ENCODE results near the gene PLA2G5.

Gene PLA2G5

DNA sequence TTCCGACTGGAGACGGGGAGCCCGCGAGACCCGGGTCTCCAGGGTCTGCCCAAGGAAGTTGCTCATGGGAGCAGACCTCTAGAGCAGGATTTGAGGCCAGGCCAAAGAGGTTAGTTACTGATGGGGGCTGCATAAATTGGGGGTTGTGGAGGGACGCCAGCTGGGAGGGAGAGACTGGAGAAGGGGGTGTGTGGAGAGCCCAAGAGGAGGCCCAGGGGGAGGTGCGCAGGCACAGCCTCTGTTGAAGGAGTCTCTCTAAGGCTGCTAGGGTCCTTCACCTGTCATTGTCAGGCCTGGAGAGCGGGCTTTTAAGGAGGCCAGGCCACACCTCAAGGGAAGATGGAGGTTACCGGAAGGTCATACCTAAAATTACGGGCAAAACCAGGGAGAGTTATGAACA lies 363 bp downstream of the PLA2G5 start:
- no peak for DNase-seq

DNA sequence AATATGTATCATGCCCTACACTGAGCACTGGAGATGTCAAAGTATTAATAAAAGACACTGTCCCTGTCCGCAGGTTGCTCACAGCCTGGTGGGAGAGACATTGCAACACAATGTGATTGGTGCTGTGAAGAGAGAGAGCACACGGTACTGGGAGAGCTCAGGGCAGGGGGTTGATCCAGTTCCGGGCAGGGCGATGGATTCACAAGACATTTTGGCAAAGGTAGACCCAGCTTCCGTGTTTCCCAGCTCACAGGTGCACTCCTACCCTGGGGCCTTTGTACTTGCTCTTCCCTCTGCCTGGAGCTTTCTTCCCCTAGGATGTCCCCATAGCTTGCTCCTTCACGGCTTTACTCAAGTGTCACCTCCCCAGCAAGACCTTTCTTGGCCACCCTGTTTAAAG lies 1.4 kb downstream of the PLA2G5 start:
- no peak for DNase-seq

DNA sequence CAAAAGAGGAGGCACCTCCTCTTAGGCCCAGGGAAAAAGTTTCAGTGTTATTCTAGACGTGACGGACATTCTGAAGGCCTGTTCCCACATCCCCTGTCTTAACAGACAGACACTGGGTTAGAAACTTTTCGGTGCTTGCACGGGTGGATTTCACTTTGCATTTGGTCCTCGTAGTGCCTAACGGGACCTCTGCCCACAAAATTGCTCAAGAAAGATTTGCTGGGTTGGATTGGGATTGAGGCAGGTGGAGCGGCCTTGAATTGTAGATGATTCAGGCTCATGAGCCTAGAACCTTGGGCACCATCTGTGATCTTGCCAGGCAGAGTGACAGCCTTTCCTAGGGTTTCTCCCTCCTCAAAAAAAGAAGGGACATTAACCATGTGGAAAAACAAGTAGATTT lies 2.8 kb downstream of the PLA2G5 start:
- no peak for DNase-seq

DNA sequence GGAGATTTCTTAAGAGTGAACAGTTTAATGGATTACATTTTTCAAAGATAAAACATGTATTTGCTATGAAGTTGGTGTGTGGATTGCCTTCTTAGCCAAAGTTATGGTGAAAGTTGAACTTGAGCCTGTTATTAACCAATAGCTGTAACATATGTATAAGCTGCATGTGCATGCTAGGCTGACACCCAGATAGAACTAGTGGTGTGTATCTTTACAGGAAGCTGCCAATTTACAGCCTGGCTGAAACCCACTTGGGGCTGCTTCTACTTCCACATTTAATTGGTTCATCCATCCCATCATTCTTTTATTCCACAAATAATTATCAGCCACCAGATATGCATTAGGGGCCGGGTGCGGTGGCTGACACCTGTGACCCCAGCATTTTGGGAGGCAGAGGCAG lies 3.3 kb downstream of the PLA2G5 start:
- DNase-seq = no peak

DNA sequence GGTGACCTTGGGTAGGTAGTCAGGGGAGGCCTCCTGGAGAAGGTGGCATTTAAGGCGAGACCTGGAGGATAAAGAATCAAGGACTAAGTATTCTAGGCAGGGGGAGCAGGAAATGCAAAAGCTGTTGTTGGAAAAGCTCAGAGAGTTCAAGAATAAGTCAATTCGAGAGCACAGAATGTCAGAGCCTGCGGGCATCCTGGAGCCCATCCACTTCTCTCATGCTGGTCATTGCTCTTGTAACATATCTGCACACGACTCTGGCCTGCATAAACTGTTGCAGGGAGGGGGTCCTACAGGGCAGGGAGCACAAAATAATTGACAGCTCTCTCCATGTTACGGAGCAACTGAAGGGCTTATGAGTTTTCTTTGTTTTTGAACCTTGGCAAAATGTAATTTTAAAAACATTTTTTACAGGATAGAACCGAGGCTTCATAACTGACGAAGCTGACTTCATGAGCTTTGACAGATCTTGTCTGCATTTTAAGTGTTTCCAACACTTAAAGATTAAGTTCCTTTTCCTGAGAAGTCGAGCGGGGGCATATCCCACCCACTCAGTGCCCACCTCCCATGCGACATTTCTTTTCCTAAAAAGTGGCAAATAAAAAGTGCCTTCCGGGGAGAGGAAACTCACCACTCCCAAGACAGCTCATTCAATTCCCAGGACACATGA lies 4.2 kb downstream of the PLA2G5 start:
- DNase-seq = no peak

DNA sequence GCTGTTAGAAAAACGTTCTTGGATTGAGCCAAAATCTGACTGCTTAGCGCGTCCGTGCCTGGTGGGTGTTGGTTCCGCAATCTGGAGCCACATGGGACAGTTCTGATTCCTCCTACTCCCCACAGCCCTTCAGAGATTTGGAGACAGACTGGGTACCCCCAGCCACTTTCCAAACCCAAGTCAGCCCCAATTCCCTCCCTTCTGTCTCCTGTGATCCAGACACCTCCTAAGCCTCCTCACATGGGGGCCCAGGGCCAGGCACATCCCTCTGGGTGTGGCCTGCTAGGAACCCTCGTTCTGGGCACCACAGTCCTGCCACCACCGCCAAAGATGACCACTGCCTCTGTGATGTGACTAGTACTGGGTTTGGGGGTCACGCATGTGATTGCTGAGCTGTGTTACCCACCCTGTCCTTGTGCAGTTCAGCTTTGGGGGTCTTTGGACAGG lies 4.8 kb downstream of the PLA2G5 start:
- DNase-seq = no peak

DNA sequence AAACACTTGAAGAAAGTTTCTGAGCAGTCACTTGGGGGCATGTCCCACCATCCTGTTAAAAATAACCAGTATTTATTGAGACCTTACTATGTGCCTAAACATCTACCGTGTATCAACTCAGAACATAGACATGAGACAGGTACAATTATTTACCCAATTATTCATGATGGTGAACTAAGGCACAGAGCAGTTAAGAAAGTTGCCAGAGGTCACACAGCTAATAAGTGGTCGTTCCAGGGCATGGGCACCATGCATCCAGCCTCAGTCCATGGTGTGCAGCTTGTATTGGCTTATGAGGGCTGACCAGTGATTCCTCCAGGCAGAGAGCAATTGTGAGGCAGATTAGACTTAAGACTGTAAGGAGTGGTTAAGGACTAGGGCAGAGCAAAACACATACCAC lies 5.4 kb downstream of the PLA2G5 start:
- DNase-seq = no peak

DNA sequence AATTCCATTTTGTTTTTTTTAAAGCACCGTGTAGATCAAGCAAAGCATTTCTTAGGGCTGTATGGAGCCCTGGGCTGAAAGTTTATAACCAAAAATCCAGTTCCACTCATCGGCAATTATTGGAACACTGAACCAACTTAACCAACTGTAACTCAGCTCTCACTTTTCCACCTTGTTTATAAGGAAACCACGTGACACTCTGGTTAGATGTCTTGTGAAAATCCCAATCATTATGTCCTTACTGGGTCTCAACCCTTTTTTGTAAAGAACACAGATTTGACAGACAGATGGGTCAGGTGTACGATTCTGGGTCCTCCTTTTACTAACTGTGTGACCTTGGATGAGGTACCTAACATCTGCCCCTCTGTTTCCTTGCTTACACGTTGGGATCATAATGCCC lies 6.2 kb downstream of the PLA2G5 start:
- DNase-seq = no peak

DNA sequence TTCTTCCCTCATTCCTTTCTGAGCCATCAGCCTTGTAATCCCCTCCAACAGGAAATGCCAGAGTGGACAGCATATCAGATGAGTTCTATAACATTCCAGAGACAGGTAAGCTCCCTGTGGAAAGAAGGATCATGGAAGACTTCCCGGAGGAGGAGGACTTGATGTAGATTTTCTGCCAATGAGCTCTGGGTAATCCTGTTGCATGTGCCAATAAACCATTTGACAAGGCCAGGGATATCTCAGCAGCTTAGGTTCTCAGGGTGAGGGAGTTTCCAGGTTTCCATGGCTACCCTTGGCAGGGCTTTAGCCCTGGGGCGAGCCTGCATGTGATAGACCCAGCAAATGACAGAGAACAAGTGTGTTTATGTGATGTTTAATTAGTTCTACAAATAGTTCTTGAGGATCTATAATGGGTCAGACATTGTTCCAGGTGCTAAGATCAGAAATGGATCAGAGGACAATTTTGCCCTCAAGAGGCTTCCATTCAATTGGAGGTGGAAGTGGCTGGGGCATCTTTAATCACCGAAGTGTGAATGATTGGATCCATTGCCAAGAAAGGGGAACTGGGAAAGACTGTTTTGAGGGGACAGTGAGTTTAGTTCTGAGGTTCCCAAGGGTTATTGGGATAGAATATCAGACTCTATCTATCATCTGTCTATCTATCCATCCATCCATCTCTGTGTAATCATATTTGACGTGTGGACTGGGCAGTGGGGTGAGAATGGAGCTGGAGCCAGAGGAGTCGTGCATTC lies 6.9 kb downstream of the PLA2G5 start:
- DNase-seq = no peak

DNA sequence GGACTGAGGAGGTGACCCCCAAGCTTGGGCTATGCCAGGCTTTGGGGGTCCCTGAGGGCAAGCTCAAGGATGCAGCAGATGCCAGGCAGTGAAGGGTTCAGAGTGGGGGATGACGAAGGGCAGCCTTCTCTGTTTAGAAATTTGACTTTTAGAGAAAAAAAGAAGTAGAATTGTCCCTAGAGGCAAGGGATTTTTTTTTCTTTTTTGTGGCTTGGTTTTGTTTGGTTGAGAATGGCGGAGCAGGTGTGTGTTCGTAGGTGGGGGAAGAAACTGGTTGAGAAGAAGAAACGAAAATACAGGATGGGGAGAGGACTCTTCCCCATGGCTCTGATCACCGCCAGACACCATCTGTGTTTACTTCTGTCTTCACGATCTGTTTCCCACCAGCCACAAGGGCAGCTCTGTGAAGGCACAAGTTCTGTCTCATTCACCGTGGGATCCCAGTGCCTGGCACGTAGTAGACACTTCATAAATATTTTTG lies 8.2 kb downstream of the PLA2G5 start:
- DNase-seq = no peak

DNA sequence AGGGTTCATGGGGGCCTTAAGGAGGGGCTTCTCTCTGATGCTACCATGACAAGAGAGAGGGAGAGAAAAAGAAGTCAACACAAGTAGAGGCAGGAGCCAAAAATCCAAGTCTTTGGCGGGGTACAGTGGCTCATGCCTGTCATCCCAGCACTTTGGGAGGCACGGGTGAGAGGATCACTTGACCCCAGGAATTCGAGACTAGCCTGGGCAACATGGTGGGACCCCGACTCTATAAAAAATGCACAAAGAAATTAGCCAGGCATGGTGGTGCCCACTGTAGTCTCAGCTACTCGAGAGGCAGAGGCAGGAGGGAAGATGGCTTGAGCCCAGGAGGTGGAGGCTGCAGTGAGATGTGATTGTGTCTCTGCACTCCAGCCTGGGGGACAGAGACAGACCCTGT lies 8.7 kb downstream of the PLA2G5 start:
- DNase-seq = no peak

DNA sequence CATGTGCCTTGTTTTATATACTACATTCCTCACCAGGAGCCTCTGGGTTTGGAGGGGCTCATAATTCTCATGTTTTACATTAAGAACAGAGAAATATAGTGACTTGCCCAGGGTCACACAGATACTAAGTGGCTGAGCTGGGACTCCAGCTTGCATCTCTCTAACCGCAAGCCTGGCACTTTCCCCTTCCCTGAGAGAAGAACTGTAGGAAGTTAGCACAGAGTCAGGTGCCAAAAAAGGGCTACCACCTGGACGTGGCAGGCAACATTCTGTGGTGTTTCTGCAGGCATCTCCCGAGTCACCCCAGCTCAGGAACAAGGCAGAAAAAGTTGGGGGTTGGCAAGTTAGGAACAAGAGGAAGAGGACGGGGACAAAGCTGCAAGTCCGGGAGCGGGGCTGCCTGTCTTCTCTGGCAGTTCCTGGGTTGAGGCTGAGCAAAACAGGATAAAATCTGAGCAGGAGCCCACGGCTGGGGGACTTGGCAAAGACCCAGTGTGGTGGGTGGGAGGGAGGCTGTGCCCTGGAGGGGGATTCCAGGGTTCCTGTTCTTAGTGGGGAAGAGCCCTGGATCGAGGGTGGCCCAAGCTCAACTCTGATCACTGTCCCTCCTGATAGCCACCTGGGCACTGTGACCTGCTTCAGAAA lies 9.8 kb downstream of the PLA2G5 start:
- DNase-seq = no peak

DNA sequence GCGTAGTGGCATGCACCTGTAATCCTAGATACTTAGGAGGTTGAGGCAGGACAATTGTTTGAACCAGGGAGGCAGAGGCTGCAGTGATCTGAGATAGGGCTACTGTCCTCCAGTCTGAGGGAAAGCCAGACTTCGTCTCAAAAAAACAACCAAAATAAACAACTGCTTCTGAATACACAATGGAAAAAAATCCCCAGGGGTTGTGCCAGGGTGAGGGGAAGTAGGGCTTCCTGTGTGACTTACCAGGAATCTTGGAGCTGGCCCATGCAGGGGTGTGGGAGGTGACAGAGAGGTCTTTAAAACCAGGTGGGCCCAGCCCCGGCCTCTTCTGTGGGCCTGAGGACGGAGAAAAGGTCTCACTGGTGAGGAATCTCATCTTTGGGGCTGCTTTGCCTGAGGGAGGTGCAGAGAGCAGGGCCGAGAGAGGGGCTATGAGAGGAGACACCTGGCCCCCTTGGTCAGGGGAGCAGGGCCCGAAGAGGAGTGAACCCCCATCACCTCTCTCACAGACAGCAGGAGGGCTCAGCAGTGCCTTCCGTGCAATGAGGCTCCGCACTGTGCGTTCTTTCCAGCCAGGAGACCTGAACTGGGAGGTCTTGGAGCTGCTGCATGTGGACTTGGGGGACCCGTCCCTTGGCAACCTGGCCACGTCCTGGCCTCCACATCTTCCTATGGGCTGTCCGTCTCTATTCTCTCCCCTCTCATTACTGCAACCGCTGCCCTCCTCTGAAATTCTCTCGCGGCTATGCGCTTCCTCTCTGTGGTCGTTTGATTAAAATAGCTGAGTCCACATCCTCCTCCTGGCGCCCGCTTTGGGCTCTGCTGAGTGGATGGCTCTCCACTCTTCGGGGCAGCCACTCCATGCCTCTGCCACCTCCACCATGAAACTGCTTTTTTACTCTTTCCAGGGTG lies 10.7 kb downstream of the PLA2G5 start:
- no peak for DNase-seq

DNA sequence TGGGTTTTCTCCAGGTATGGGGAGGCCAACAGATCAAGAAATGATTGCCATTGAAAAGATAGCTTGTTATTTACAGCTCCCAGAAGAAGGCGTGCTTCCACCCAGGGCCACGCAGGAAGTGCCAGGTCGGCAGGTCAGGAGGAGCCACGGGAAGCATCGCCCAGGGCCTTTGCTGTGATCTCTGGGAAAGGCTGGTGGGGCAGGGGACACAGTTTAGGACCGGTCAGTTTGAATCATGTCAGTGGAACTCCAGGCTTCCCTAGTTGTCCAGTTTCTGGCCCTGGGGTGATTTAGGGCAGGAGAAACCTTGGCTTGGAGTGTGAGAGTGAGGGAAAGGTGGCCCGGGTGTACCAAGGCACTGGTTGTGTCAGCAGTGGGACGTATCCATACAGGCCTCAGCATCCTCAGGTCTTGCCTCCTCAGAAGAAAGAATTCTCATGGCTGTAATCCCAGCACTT lies 11.4 kb downstream of the PLA2G5 start:
- DNase-seq = no peak

DNA sequence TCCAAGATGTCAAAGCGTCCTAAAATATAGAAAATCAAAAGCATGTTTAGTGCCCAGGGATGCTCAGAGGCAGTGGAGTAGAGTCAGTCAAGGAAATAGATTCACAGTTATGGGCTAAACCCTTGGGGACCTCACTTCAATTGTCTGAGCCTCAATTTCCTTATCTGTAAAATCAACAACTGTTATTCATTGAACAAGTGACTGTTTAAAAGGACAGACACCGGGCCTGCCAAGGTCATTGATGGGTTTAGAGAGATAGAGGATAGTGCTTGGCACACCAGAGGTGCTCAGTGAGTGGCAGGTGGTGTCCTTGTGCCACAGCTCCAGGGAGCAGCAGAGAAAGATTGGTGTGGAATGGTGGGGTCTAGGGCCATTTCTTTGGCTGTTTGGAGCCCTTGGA lies 12.8 kb downstream of the PLA2G5 start:
- no peak for DNase-seq

DNA sequence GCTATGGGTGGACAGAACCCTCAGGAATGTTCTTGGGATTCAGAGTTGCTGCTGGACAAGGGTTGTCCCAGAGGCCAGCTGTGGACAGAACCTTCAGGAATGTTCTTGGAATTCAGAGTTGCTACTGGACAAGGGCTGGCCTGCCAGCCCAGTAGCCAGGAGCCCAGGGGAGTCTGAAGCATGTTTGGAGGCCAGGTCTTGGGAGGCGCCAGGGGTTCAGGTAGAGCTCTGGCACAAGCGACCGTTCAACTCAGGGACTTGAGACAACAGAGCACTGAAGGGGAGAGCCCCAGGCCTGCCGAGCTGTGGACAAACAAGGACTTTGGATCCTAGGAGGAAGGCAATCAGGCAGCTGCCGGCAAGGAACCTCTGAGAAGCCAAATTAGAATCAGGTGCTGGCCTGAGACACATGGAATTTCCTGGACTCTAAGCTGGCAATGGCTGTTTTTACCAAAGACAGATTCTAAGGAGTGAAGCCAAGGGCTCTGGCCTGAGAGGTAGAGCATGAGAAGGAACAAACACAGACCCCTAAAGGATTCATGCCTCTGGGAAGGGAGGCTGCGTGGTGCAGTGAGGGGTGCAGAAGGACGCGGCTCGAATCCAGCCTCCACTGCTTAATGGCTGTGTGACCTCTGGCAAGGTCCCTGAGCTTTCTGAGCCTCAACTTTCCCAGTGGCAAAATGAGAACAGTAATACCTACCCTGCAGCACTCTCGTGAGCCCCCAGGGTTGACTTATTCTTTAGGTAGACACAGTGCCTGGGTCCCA lies 13.4 kb downstream of the PLA2G5 start:
- no peak for DNase-seq

DNA sequence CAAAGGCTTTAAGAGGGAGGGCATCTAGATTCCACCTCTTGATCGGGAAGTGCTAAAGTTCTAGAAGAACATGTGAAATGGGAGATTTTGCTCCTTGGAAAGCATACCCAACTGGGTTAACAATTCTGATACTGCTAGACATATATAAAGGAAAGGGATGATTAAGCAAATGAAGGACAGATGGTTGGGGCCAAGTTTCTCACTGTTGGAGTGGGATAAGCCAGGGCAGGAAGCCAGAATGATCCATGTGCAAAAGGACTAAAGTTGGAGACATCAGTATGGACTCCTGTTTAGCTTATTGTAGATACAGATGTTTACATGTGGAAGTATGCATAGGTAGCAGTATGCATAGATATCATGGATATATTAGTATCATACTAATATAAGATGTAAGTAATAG lies 16.8 kb downstream of the PLA2G5 start:
- no peak for DNase-seq

DNA sequence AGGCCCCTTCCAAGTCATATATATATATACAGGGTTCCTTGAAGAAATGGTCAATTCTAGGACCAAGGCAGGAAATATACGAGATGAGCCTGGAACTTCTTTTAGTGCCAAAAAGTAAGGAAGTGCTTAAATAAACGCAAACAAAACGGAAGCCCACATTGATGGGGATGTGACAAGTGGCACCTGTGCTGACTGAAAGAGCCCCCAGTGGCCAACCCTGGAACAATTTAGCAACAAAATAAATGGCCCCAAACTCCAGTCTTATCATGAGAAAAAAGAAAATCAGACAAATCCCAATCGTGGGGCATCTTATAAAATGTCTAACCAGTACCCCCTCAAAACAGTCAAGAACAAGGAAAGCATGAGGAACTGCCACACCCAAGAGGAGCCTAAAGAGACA lies 17.7 kb downstream of the PLA2G5 start:
- no peak for DNase-seq

DNA sequence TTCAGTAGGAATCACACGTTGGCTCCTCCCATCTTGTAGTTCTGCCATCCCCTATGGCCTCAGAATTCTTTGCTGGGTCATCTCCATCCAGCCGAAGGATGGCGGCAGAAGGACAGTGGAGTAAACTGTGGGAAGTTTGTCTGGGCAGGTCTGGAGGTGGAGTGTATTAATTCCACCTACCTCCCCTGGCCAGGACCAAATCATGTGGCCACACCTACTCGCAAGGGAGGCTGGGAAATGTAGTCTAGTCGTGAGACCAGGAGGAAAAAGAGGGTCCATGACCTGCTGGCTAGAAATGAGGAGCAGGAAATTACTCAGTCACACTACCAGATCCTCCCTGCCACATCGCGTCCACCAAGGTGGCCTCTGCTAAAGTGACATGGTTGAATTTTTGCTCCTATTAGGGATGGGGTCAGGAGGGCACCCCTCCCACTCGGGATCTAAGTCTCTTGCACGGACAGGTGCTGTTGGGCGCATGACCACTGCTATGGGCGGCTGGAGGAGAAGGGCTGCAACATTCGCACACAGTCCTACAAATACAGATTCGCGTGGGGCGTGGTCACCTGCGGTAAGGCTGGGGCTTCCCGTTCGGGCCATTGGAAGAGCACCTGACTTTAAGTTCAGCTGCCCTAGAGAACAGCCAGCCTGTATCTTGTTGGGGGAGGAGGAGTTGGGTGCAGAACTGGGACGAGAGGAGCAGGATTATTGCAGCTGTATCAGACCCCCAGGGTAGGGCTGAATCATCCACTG lies 19.5 kb downstream of the PLA2G5 start:
- DNase-seq = no peak

DNA sequence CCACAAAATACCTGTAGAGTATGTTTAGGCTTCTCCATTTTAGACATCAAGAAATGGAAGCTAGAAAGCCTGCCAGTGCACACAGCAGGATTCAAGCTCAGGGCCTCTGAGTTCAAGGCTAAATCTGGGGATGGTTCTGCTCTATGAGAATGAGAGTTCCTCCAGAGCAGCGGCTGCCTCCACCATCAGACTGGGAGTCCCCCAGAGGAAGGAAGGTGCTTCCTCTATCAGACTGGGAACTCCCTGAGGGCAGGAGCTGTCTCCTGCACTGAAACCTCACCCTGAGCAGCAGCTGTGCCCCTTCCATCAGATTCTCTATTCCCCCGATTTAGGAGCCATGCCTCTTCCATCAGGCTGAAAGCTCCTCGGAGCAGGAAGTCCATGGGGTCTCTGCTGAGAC lies 20.1 kb downstream of the PLA2G5 start:
- DNase-seq = no peak

DNA sequence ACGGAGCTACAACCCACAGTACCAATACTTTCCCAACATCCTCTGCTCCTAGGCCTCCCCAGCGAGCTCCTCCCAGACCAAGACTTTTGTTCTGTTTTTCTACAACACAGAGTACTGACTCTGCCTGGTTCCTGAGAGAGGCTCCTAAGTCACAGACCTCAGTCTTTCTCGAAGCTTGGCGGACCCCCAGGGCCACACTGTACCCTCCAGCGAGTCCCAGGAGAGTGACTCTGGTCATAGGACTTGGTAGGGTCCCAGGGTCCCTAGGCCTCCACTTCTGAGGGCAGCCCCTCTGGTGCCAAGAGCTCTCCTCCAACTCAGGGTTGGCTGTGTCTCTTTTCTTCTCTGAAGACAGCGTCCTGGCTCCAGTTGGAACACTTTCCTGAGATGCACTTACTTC lies 20.6 kb downstream of the PLA2G5 start:
- DNase-seq = no peak

Data from activated CD4-positive, CD25-positive, alpha-beta regulatory T cell treated with anti-CD3 and anti-CD28 coated beads, Interleukin-2, amount 50 U/mL, for 72 hours (primary cell).